Mammary microvascular endothelial cell (primary cell): ENCODE measurements around the gene TNMD. TPM values are rescaled to one million over a fixed set of nuclear protein-coding genes. Genes with fewer than 3 reads are reported as not detected.

ENCODE experiments used
- total RNA-seq: library from RNA; depleted of rRNA; stranded (reverse); fragments of >200 nt; gene quantifications from 2 replicates; pipeline ENCODE4 v1.2.3, GENCODE V29; 2015

The TNMD gene
- not detected in 2 replicates for total RNA-seq

GRCh38 chrX:100584611-100585010 lies at the start of gene TNMD:
Gene TNMD, plus strand, starts transcription at chrX:100584936. Its CDS starts 83 bp downstream, at chrX:100585019.

GRCh38 chrX:100636321-100636991 lies 51.7 kb downstream of the TNMD start, which contains the start of gene TSPAN6:
Gene TSPAN6, minus strand, starts transcription at chrX:100636806. Its CDS starts 112 bp downstream, at chrX:100636694.

GRCh38 chrX:100643956-100644860 lies 59.5 kb downstream of the TNMD start, which contains the start of gene SRPX2:
Gene SRPX2, plus strand, starts transcription at chrX:100644199. Its CDS starts 2,124 bp downstream, at chrX:100646323.

Other genes with a start within 250 kb of the TNMD start
- 0.07 and 0.20 TPM in 2 replicates for gene PCDH19, start 174.7 kb upstream of the TNMD start, total RNA-seq
- gene TSPAN6, start 51.9 kb downstream of the TNMD start, total RNA-seq = 25.7 and 28.0 TPM in 2 replicates
- 29.4 and 35.0 TPM in 2 replicates for gene SRPX2, start 59.3 kb downstream of the TNMD start, total RNA-seq
- 14.5 and 14.8 TPM in 2 replicates for gene SYTL4, start 147.2 kb downstream of the TNMD start, total RNA-seq
- gene CSTF2, start 235.5 kb downstream of the TNMD start, total RNA-seq = 35.5 and 36.0 TPM in 2 replicates